T-helper 2 cell treated with Interferon-gamma antibody and Interleukin-4, amounts not matched to agents 5 μg/mL and 100 μg/mL, for 36 hours (primary cell): ENCODE data around the gene TUBGCP6.

Experiments used
- DNase-seq: peaks from one replicate; pipeline ENCODE4 v3.0.0; 2021; ENCODE audit warnings: low spot score
- H3K27ac Mint-ChIP-seq: one replicate; pipeline ENCODE4 v1.8.0; 2021; ENCODE audit warnings: mild to moderate bottlenecking, mixed read lengths
- H3K27me3 Mint-ChIP-seq: one replicate; pipeline ENCODE4 v1.8.0; 2021; ENCODE audit warnings: low read depth, mixed read lengths
- H3K36me3 Mint-ChIP-seq: one replicate; pipeline ENCODE4 v1.8.0; 2021; ENCODE audit warnings: low read depth, mixed read lengths
- H3K4me1 Mint-ChIP-seq: one replicate; pipeline ENCODE4 v1.8.0; 2021; ENCODE audit warnings: low read depth, mixed read lengths
- H3K4me3 Mint-ChIP-seq: one replicate; pipeline ENCODE4 v1.8.0; 2022; ENCODE audit warnings: mild to moderate bottlenecking, moderate library complexity, mixed read lengths
- H3K9me3 Mint-ChIP-seq: one replicate; pipeline ENCODE4 v1.8.0; 2021; ENCODE audit warnings: mixed read lengths

TUBGCP6 gene

DNA sequence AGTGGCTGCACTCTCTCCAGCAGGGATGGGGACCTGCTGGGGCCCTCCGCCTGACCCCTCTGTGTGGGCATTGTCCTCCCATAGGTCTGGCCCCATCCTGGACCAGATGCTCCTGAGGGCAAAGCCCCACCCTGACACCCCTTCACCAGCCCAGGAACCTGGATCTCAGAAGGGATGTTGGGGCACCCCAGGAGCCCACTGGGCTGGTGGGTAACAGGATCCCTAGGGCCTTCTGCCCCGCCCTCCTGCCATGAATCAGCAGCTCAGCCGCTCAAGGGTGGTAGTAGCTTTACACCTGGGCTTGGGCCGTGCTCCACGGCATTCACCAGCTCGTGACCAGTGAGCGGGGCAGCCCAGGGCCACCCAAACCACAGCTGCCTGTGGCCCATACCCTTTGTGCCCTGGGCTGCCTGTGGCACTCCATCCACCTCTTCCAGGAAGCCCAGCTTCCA lies 17.7 kb upstream of the TUBGCP6 start:
- H3K27me3 Mint-ChIP-seq, result peaks cover 14% of the 10 kb centered on the region
- no peak overlapping the region for H3K27ac Mint-ChIP-seq
- H3K9me3 Mint-ChIP-seq, result no peaks in the 10 kb centered on the region
- no peaks in the 10 kb centered on the region for H3K36me3 Mint-ChIP-seq
- peak overlapping the region; percentile 66 for H3K4me3 Mint-ChIP-seq
- peaks cover 5% of the 10 kb centered on the region for H3K4me1 Mint-ChIP-seq
- DNase-seq, result no peak

DNA sequence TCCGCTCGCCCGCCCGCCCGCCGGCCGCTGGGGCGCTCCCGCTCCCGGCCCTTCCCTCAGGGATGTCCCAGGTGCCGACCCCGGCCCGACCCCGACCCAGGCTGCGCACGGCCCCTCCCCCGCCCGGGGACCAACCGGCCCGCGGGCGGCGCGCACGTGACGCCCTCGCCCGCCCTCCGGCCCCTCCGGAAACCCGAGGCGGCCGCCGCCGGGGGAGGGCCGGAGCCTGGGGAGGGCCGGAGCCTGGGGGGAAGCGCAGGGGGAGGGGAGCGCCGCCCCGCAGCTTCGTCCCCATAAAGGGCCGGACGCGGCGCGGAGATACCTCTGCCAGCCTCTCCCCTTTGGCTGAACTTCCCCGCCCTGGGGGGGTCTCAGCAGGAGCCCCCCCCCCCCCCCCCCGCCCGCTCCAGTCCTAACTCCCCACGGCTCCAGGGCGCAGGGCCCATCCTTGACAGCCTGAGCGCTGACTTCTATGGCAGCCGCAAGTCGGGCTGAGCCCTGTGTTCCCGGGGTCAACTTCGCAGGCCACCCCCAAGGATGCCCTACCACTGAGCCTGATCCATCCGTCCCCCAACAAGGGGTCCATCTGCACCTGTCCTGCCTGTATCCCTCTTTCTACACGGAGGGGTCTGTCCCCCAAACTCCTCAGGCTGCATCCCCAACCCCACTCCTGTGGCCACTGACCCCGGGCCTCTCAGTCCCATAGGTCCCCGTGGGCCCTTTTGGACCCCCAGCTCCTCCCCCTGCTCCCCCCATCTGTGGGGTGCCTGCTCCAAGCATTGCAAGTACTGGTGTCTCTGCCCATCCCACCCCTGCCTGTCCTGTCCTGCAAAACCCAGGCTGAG lies 17.0 kb upstream of the TUBGCP6 start, which contains the start of gene MAPK12:
Gene MAPK12 (minus strand): TSS at position 69 of the 845 bp plus-strand sequence. CDS start 174 bp downstream, outside the sequence.
- H3K4me1 Mint-ChIP-seq, result peaks cover 5% of the 10 kb centered on the region

DNA sequence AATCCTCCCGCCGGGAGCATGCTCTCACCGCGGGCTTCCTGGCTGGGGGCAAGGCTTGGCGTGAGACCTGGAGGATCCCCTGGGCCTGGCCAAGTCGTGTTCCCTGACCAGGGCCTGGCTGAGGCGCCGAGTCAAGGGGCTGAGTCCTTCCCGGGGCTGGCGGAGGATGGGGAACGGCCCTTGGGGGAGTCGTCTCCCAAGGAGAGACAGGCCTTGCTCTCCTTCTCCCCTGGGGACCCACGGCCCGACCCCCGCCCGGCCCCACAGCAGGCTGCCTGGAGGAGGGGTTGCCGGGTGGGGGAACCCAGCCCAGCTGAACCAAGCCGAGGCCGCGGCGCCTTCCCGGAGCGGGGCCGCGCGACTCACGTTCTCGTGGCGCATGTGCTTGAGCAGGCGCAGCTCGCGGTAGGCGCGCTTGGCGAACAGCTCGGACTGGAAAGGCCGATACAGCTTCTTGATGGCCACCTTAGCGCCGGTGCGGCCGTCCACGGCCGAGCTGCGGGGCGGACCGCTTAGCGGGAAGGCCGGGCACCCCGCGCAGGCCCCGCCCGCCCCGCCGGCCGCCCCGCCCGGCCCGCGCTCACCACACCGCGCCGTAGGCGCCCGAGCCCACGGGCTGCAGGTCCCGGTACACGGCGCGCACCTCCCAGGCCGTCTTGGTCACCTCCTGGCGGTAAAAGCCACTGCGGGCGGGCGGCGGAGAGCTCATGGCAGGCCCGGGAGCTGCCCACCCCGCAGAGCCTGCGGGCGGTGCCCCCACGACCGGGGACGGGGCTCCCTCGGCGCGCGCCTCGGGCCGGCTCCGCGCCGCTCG lies 16.2 kb upstream of the TUBGCP6 start:
- H3K27ac Mint-ChIP-seq, result no peak overlapping the region
- H3K27me3 Mint-ChIP-seq, result peaks cover 14% of the 10 kb centered on the region
- no peaks in the 10 kb centered on the region for H3K9me3 Mint-ChIP-seq
- no peak overlapping the region for H3K4me3 Mint-ChIP-seq
- H3K4me1 Mint-ChIP-seq, result peaks cover 5% of the 10 kb centered on the region
- DNase-seq, result no peak
- H3K36me3 Mint-ChIP-seq, result no peaks in the 10 kb centered on the region

More for the DNA sequence above, 17.0 kb upstream of the TUBGCP6 start, which contains the start of gene MAPK12:
- Mint-ChIP-seq H3K27me3 (peaks cover 14% of the 10 kb centered on the region), H3K4me3 (peak within 1 kb of the TSS; percentile 66), H3K9me3 (no peaks in the 10 kb centered on the region), H3K27ac (no peak within 1 kb of the TSS), H3K36me3 (no peaks in the 10 kb centered on the region)
- no peak for DNase-seq

DNA sequence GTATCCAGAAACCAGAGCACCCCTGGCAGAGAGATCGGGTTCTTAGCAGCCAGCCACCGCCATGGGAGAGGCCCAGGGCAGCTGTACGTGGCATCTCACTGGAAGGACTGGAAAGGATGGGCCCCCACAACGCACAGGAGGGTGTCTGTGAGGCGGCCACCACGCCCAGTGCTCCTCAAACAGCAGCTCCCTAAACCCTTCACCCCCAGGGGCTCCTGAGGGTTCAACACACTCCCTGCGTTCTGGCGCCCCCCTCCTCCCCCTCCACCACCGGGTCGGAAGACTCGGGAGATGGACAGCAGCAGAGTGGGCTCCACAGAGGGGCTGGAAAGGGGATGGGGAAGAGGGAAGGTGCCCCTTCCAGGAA lies 15.6 kb upstream of the TUBGCP6 start:
- DNase-seq, result no peak
- no peak overlapping the region for H3K27ac Mint-ChIP-seq
- peaks cover 5% of the 10 kb centered on the region for H3K4me1 Mint-ChIP-seq
- no peaks in the 10 kb centered on the region for H3K9me3 Mint-ChIP-seq
- no peaks in the 10 kb centered on the region for H3K36me3 Mint-ChIP-seq
- no peak overlapping the region for H3K4me3 Mint-ChIP-seq
- H3K27me3 Mint-ChIP-seq, result peaks cover 14% of the 10 kb centered on the region

DNA sequence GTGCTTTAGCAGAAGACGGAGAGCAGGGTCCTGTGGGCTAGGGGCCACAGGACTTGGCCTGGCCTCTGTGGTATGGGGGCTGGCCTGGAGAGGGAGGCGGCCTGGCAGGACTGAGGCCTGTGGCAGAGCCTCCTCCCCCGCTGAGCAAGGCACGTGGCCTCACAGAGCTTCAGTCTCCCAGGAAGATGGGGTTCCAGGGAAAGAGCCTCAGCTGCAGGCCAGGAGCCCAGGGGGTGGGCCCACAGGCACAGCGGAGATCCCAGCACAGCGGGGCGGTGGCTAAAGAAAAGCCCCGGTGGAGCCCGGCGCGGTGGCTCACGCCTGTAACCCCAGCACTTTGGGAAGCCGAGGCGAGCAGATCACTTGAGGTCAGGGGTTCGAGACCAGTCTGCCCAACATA lies 14.5 kb upstream of the TUBGCP6 start:
- Mint-ChIP-seq H3K4me3 (no peak overlapping the region), H3K36me3 (no peaks in the 10 kb centered on the region), H3K4me1 (peaks cover 5% of the 10 kb centered on the region), H3K27me3 (peaks cover 14% of the 10 kb centered on the region), H3K27ac (no peak overlapping the region), H3K9me3 (no peaks in the 10 kb centered on the region)
- no peak for DNase-seq

DNA sequence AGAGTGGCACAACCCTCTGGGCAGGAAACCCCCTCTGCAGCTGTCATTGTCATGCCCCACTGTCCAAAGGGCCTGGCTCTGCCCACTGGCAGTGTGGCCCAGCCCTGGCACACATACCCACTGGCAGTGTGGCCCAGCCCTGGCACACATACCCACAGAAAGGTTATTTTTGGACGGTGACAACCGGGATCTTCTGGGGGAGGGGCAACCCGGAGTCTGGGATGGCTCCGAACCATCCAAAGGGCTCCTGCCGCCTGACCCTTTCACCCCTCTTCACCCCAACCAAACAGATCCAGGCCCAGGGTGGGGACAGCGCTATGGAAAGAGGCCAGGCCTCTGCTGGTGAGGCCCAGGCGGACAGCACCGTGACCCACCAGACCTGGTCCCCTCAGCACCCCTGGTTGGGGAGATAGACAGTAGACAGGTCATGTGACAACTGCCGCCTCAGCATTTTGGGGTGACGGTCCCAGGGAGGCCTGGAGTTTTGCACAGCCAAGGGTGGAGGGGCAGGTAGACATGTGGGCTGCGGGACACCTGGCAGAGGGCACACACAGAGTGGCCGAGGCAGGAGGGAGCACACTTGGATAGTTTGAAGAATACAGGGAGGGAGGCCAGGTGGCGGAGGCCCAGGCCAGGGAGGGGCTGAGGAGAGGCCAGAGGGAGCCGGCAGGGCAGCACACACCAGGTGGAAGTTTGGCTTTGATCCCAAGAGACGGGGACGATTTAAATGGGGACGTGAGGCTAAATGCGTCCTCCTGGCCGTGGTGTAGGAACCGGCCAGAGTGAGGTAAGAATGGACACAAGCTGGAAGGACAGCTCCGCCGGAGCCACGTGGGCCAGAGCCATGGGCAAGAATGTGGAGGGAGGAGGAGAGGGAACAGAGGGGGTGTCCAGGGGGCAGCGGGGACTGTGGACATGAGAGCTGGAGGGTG lies 13.8 kb upstream of the TUBGCP6 start:
- Mint-ChIP-seq H3K4me3 (peak overlapping the region; percentile 38), H3K27ac (no peak overlapping the region), H3K9me3 (no peaks in the 10 kb centered on the region), H3K4me1 (peaks cover 5% of the 10 kb centered on the region), H3K27me3 (peaks cover 14% of the 10 kb centered on the region), H3K36me3 (no peaks in the 10 kb centered on the region)
- no peak for DNase-seq

DNA sequence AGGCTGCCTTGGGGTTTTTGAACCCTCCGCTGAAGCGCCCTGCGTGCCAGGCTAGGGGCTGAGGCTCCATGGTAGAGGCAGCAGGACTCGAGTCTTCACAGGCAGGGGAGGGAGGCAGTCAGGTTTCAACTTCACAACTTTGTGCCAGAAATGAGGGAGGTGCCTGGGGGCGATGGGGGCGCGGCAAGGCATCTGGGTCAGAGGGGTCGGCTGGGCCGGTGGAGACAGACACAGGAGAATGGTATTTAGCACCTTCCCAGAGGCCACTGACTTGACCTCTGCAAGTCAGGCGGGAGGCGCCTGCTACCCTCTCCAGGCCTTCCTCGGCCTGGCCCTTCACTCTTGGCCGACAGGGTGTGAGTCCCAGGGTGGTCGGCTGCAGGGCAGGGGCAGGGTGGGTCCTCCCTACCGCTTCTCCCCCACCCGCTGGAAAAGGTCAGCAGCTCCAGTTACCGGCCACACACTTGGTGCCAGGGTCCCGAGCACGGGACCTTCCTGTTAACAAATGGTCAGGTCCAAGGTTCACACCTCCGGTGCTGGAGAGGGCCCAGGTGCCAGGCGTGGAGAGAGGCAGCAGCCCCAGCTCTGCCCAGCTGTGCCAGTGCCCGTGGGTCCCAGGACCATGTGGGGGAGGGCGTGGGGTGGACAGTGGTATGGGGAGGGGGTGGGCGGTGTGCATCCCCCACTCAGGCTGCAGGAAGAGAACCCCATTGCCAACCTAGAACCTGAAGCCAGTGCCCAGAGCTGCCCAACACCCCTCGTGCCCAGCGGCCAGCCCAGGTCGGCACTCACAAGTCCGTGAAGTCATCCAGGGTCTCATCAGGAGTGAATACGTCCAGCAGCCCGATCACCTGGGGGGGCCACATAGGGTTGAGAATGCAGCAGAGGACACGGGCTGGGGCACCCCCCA lies 12.9 kb upstream of the TUBGCP6 start:
- Mint-ChIP-seq H3K9me3 (no peaks in the 10 kb centered on the region), H3K27me3 (peaks cover 10% of the 10 kb centered on the region), H3K27ac (no peak overlapping the region), H3K36me3 (no peaks in the 10 kb centered on the region), H3K4me1 (peaks cover 5% of the 10 kb centered on the region), H3K4me3 (no peak overlapping the region)
- DNase-seq, result no peak

DNA sequence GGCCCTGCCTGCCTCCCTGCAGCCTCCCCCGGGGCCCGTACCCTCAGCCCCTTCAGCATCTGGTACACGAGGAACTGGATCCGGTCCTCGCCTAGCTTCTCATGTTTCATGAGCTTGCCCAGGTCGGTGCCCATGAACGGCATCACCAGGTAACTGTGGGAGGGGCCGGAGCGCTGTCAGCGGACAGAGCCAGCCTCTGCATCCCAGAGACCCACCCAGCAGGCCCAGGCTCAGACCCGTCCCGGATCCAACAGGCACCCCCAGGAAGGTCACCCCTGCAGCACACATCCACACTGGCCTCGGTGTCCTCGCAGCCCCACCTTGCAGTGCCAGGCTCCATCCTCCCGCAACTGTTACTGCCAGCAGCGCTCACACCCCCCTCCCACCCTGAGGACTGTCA lies 12.2 kb upstream of the TUBGCP6 start:
- Mint-ChIP-seq H3K27me3 (peaks cover 4% of the 10 kb centered on the region), H3K4me1 (peaks cover 2% of the 10 kb centered on the region), H3K27ac (no peak overlapping the region), H3K4me3 (no peak overlapping the region), H3K36me3 (no peaks in the 10 kb centered on the region), H3K9me3 (no peaks in the 10 kb centered on the region)
- no peak for DNase-seq

DNA sequence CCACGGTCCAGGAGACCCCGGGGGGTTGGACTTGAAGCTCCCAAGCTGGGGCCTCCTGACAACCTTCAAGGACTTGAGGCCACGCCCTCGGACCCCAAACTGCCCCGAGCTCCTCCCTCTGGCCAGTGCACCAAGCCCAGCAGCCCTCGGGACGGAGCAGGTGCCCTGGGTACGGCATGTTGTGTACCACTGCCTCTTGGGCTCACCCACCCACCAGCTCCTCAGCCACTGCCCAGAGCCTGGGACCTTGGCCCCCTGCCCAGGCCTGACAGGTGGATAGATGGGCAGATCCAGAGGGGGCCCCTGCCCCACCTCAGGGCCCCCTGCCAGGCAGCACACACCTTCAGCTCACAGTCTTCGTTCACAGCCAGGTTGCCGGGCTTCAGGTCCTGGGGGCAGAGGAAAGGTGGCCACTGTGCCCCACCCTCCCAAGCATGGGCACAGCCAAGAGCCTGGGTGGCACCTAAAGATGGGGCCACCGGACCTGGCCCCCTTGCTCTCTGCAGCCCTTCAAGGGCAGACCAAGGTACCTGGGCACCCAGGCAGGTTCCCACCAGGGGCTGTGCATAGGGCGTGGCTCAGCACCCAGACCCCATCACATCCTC lies 11.5 kb upstream of the TUBGCP6 start:
- no peaks in the 10 kb centered on the region for H3K4me1 Mint-ChIP-seq
- peaks cover 2% of the 10 kb centered on the region for H3K27me3 Mint-ChIP-seq
- DNase-seq, result no peak
- H3K27ac Mint-ChIP-seq, result no peak overlapping the region
- no peaks in the 10 kb centered on the region for H3K36me3 Mint-ChIP-seq
- no peak overlapping the region for H3K4me3 Mint-ChIP-seq
- no peaks in the 10 kb centered on the region for H3K9me3 Mint-ChIP-seq

DNA sequence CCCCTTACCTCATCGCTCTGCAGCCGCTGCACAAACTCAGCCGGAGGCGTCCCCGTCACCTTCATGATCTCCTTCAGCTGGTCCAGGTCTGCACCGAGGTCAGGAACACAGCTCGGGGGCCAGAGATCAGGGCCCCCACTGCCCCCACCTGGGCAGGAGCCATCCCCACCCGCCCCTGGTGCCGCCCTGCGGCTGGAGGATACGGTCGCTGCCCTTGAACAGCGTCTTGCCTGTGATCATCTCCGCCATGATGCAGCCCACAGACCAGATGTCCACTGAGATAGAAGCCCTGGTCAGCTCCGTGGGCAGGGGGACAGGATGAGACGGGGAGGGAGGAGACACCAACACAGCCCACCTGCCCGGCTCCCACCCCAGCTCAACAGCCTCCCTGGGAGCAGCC lies 10.8 kb upstream of the TUBGCP6 start:
- H3K27me3 Mint-ChIP-seq, result peaks cover 2% of the 10 kb centered on the region
- no peak overlapping the region for H3K27ac Mint-ChIP-seq
- H3K4me1 Mint-ChIP-seq, result peaks cover 1% of the 10 kb centered on the region
- no peak overlapping the region for H3K4me3 Mint-ChIP-seq
- no peaks in the 10 kb centered on the region for H3K9me3 Mint-ChIP-seq
- no peak for DNase-seq
- no peaks in the 10 kb centered on the region for H3K36me3 Mint-ChIP-seq

DNA sequence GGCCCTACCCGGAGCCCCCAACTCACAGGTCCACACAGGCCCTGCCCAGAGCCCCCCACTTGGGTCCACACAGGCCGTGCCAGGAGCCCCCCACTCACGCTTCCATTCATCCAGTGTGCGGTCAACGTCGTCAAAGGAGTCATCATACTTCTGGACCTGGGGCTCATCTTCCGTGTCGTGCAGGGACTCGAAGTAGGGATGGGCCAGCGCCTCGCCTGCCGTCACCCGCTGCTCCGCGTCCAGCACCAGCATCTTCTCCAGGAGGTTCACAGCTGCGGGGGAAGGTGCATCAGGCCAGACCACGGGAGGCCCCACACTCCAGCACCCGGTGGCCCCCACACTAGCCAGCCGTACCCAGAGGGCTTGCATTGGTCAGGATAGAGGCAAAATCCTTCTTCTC lies 10.3 kb upstream of the TUBGCP6 start:
- H3K4me1 Mint-ChIP-seq, result peaks cover 1% of the 10 kb centered on the region
- no peak for DNase-seq
- no peaks in the 10 kb centered on the region for H3K36me3 Mint-ChIP-seq
- H3K27me3 Mint-ChIP-seq, result peaks cover 2% of the 10 kb centered on the region
- no peak overlapping the region for H3K27ac Mint-ChIP-seq
- no peaks in the 10 kb centered on the region for H3K9me3 Mint-ChIP-seq
- H3K4me3 Mint-ChIP-seq, result no peak overlapping the region

DNA sequence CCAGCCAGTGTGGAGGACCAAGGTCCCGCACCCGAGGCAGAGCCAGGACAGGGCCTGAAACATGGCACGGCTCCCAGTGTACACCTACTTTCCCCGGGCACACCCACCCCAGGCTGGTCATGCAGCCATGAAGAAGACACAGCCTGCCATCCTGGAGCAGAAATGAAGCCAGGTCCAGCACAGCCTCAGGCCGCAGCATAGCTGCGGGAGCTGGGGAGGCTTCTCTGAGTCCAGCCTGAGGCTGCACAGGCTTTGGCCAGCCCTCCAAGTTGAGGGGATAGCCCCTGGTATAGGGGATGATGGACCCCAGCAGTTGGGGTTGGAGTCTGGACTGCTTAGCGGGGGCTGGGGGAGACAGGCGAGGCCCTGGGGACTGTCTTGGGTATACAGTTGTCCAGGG lies 9.1 kb upstream of the TUBGCP6 start:
- no peak for DNase-seq
- Mint-ChIP-seq H3K36me3 (no peaks in the 10 kb centered on the region), H3K9me3 (no peaks in the 10 kb centered on the region), H3K27ac (no peak overlapping the region), H3K4me3 (no peak overlapping the region), H3K27me3 (peaks cover under 1% of the 10 kb centered on the region), H3K4me1 (peaks cover 1% of the 10 kb centered on the region)
